Neural progenitor cell (in vitro differentiated cells): ENCODE data around the gene RNF225. TPM values are rescaled to one million over a fixed set of nuclear protein-coding genes. Genes with fewer than 3 reads are reported as not detected.
"Not testable (repeated sequence)": the region's sequence is repeated elsewhere in the genome, so short reads cannot be mapped to it uniquely, and the experiment has no call there.

ENCODE experiments used
- DNase-seq: peaks from one replicate; pipeline ENCODE4 v3.0.0-alpha.2; 2016; ENCODE audit warnings: low spot score
- H2AFZ ChIP-seq: fragments of 200-600 bp; sonication (generic); replicated peaks from 2 replicates; pipeline ENCODE4 v1.6.1; 2016; ENCODE audit warnings: antibody characterized with exemption
- H3F3A ChIP-seq: fragments of 200-600 bp; sonication (generic); 2 replicates; pipeline ENCODE4 v1.6.1; 2016; ENCODE audit warnings: antibody characterized with exemption, low read depth
- H3K27ac ChIP-seq: fragments of 200-600 bp; sonication (generic); 2 replicates; pipeline ENCODE4 v1.5.1; 2016; ENCODE audit warnings: mild to moderate bottlenecking
- H3K27me3 ChIP-seq: fragments of 200-600 bp; sonication (generic); 2 replicates; pipeline ENCODE4 v1.6.1; 2016; ENCODE audit warnings: mild to moderate bottlenecking, moderate library complexity
- H3K36me3 ChIP-seq: fragments of 200-600 bp; sonication (generic); 2 replicates; pipeline ENCODE4 v1.5.1; 2016
- H3K4me1 ChIP-seq: fragments of 200-600 bp; sonication (generic); 2 replicates; pipeline ENCODE4 v1.6.1; 2016; ENCODE audit warnings: mixed run types
- H3K4me2 ChIP-seq: fragments of 200-600 bp; sonication (generic); 2 replicates; pipeline ENCODE4 v1.6.1; 2016
- H3K4me3 ChIP-seq: fragments of 200-600 bp; sonication (generic); 2 replicates; pipeline ENCODE4 v1.5.1; 2016
- H3K79me2 ChIP-seq: fragments of 200-600 bp; sonication (generic); 2 replicates; pipeline ENCODE4 v1.6.1; 2016; ENCODE audit warnings: low read depth
- H3K9ac ChIP-seq: fragments of 200-600 bp; sonication (generic); 2 replicates; pipeline ENCODE4 v1.6.1; 2016
- H3K9me3 ChIP-seq: fragments of 200-600 bp; sonication (generic); 2 replicates; pipeline ENCODE4 v1.5.1; 2016; ENCODE audit warnings: low read depth
- H4K20me1 ChIP-seq: fragments of 200-600 bp; sonication (generic); 2 replicates; pipeline ENCODE4 v1.6.1; 2016; ENCODE audit warnings: low read depth
- H3K27ac Mint-ChIP-seq: 3 replicates; pipeline ENCODE4 v1.8.0; 2021; ENCODE audit warnings: mixed read lengths
- H3K27me3 Mint-ChIP-seq: 2 replicates; pipeline ENCODE4 v1.8.0; 2022; ENCODE audit warnings: low read depth, mild to moderate bottlenecking, inconsistent platforms, moderate library complexity, mixed read lengths; ENCODE audit not compliant: insufficient read depth
- H3K36me3 Mint-ChIP-seq: 3 replicates; pipeline ENCODE4 v1.8.0; 2021; ENCODE audit warnings: mixed read lengths
- H3K4me1 Mint-ChIP-seq: 3 replicates; pipeline ENCODE4 v1.8.0; 2021; ENCODE audit warnings: mixed read lengths
- H3K4me3 Mint-ChIP-seq: 3 replicates; pipeline ENCODE4 v1.8.0; 2021; ENCODE audit warnings: mild to moderate bottlenecking, moderate library complexity, mixed read lengths
- H3K9me3 Mint-ChIP-seq: 3 replicates; pipeline ENCODE4 v1.8.0; 2020; ENCODE audit warnings: mixed read lengths
- CTCF ChIP-seq: fragments of 200-600 bp; sonication (generic); IDR thresholded peaks from 2 replicates; pipeline ENCODE4 v1.5.1; 2017; ENCODE audit warnings: antibody characterized with exemption, mild to moderate bottlenecking
- EZH2 ChIP-seq: fragments of 200-600 bp; sonication (generic); IDR thresholded peaks from 2 replicates; pipeline ENCODE4 v1.6.1; 2017; ENCODE audit warnings: antibody characterized with exemption, mild to moderate bottlenecking, moderate library complexity
- EZH2phosphoT487 ChIP-seq: fragments of 200-600 bp; sonication (generic); IDR thresholded peaks from 2 replicates; pipeline ENCODE4 v1.6.1; 2017; ENCODE audit warnings: antibody characterized with exemption
- total RNA-seq: library from RNA; depleted of rRNA; stranded (reverse); fragments of >200 nt; gene quantifications from 2 replicates; pipeline ENCODE4 v1.2.3, GENCODE V29; 2015; ENCODE audit warnings: low replicate concordance

RNF225 gene
- total RNA-seq, 1 donor from 2014 or later: not detected

- Mint-ChIP-seq H3K4me1 (no peaks in the 10 kb centered on the region), H3K36me3 (peaks cover 5% of the 10 kb centered on the region), H3K4me3 (no peak overlapping the region), H3K9me3 (no peaks in the 10 kb centered on the region), H3K27me3 (peaks cover 4% of the 10 kb centered on the region), H3K27ac (no peak overlapping the region)
- H3F3A ChIP-seq: peaks cover 3% of the 10 kb centered on the region
- no peaks in the 10 kb centered on the region for H3K9me3 ChIP-seq
- H3K4me3 ChIP-seq: no peak overlapping the region
- no peaks in the 10 kb centered on the region for H4K20me1 ChIP-seq
- H3K9ac ChIP-seq: no peak overlapping the region
- no peak for DNase-seq
- no peak overlapping the region for H3K27ac ChIP-seq
- no peak overlapping the region for H3K4me2 ChIP-seq
- no peaks in the 10 kb centered on the region for H3K27me3 ChIP-seq
- no peaks in the 10 kb centered on the region for H3K79me2 ChIP-seq
- no peaks in the 10 kb centered on the region for H3K36me3 ChIP-seq
- TF ChIP-seq EZH2 (no peak), EZH2phosphoT487 (no peak), CTCF (no peak)
- H2AFZ ChIP-seq: no peak overlapping the region
- no peaks in the 10 kb centered on the region for H3K4me1 ChIP-seq
These were observed 22.9 kb upstream of the RNF225 start for GRCh38 chr19:58372311-58373133.

- no peak overlapping the region for H3K9ac ChIP-seq
- no peaks in the 10 kb centered on the region for H3K36me3 ChIP-seq
- no peak overlapping the region for H3K4me3 ChIP-seq
- peaks cover 4% of the 10 kb centered on the region for H3K27me3 Mint-ChIP-seq
- H3K27me3 ChIP-seq: no peaks in the 10 kb centered on the region
- no peaks in the 10 kb centered on the region for H3K4me1 ChIP-seq
- H3K9me3 ChIP-seq: no peaks in the 10 kb centered on the region
- H2AFZ ChIP-seq: no peak overlapping the region
- H3F3A ChIP-seq: peaks cover 3% of the 10 kb centered on the region
- H3K27ac ChIP-seq: no peak overlapping the region
- no peak overlapping the region for H3K4me3 Mint-ChIP-seq
- peaks cover 2% of the 10 kb centered on the region for H3K79me2 ChIP-seq
- H3K9me3 Mint-ChIP-seq: no peaks in the 10 kb centered on the region
- DNase-seq: no peak
- no peak overlapping the region for H3K4me2 ChIP-seq
- H3K4me1 Mint-ChIP-seq: peaks cover 3% of the 10 kb centered on the region
- no peak overlapping the region for H3K27ac Mint-ChIP-seq
- no peak for TF ChIP-seq CTCF
- TF ChIP-seq EZH2phosphoT487: no peak
- no peak for TF ChIP-seq EZH2
- peaks cover 5% of the 10 kb centered on the region for H3K36me3 Mint-ChIP-seq
- H4K20me1 ChIP-seq: no peaks in the 10 kb centered on the region
These were observed 21.3 kb upstream of the RNF225 start for GRCh38 chr19:58374200-58374599.

- not testable (repeated sequence) for H3F3A ChIP-seq, DNase-seq, H3K4me3 Mint-ChIP-seq, H3K27ac ChIP-seq, H3K9ac ChIP-seq, H3K27me3 ChIP-seq, H3K36me3 ChIP-seq, H3K79me2 ChIP-seq, H3K36me3 Mint-ChIP-seq, H3K27ac Mint-ChIP-seq, H2AFZ ChIP-seq, H3K4me1 ChIP-seq, H3K4me3 ChIP-seq, H4K20me1 ChIP-seq, H3K9me3 Mint-ChIP-seq, H3K9me3 ChIP-seq, H3K4me2 ChIP-seq, H3K27me3 Mint-ChIP-seq
- peaks cover 14% of the 10 kb centered on the region for H3K4me1 Mint-ChIP-seq
These were observed 18.7 kb upstream of the RNF225 start for GRCh38 chr19:58376724-58377123.

- H3K27ac Mint-ChIP-seq: peak overlapping the region; percentile 50
- peak overlapping the region; percentile 89 for H3K4me2 ChIP-seq
These were observed 16.2 kb upstream of the RNF225 start for GRCh38 chr19:58379246-58379645.

More at GRCh38 chr19:58379246-58379645, 16.2 kb upstream of the RNF225 start:
- H3K9me3 ChIP-seq: no peaks in the 10 kb centered on the region
- Mint-ChIP-seq H3K4me1 (peaks cover 18% of the 10 kb centered on the region), H3K27me3 (peaks cover 9% of the 10 kb centered on the region), H3K36me3 (no peaks in the 10 kb centered on the region), H3K9me3 (no peaks in the 10 kb centered on the region), H3K4me3 (peak overlapping the region; percentile 90)
- no peak overlapping the region for H3K9ac ChIP-seq
- peaks cover 5% of the 10 kb centered on the region for H3K4me1 ChIP-seq
- TF ChIP-seq CTCF (no peak), EZH2phosphoT487 (no peak), EZH2 (no peak)
- no peak overlapping the region for H2AFZ ChIP-seq
- no peaks in the 10 kb centered on the region for H3K36me3 ChIP-seq
- no peak for DNase-seq
- no peaks in the 10 kb centered on the region for H3K27me3 ChIP-seq
- H3K27ac ChIP-seq: no peak overlapping the region
- H3F3A ChIP-seq: peaks cover 8% of the 10 kb centered on the region
- no peak overlapping the region for H3K4me3 ChIP-seq
- H4K20me1 ChIP-seq: no peaks in the 10 kb centered on the region
- H3K79me2 ChIP-seq: peaks cover 7% of the 10 kb centered on the region
